SW480 (cell line): ENCODE data around the gene CGB7.
A peak's percentile ranks its signal among the peaks of the same experiment; 100 is the strongest.
"Not testable (repeated sequence)": the region's sequence is repeated elsewhere in the genome, so short reads cannot be mapped to it uniquely, and the experiment has no call there.

Source experiments
- DNase-seq: peaks from one replicate; pipeline ENCODE4 v3.0.0-alpha.2; 2016; ENCODE audit warnings: low spot score

The CGB7 gene

GRCh38 chr19:49073514-49074378 lies 16.2 kb upstream of the CGB7 start:
- peak; percentile 76 for DNase-seq

- DNase-seq: no peak
Measured at GRCh38 chr19:49071860-49072547, 14.5 kb upstream of the CGB7 start.

GRCh38 chr19:49070416-49070815 lies 12.9 kb upstream of the CGB7 start:
- DNase-seq: no peak

DNA sequence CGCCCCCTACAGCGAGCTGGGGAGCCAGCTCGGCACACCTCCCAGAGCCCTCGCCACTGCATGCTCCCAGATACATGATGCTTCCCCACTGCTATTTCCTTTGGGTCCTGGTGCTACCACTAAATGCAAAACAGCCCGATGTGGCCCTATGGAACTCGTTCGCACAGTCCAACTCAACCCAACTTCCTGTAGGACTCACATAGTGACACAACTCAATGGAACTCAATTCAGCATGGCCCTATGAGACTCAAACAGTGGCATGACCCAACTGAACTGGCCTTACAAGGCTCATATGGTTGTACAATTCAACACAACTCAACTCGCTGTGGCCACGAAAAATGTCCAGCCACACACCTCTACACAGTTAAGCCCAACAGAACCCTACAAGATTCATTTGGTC lies 11.5 kb upstream of the CGB7 start:
- DNase-seq: no peak

DNA sequence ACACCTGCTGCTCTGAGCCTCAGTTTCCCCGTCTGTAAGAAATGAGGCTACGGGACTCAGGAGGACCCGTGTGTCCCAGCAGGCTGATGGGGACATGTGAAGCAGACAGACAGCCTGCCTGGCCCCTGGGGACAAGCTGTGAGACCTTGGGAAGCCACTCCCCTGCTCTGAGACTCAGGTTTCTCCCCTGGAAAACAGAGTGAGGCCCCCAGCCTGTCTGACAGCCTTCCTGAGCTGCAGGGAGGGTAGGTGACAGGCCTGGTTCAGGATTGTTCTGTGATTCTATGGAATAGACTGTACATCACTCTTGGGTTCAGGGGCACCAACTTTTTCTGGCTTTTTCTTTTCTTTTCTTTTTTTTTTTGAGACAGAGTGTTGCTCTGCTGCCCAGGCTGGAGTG lies 10.0 kb upstream of the CGB7 start:
- no peak for DNase-seq

DNA sequence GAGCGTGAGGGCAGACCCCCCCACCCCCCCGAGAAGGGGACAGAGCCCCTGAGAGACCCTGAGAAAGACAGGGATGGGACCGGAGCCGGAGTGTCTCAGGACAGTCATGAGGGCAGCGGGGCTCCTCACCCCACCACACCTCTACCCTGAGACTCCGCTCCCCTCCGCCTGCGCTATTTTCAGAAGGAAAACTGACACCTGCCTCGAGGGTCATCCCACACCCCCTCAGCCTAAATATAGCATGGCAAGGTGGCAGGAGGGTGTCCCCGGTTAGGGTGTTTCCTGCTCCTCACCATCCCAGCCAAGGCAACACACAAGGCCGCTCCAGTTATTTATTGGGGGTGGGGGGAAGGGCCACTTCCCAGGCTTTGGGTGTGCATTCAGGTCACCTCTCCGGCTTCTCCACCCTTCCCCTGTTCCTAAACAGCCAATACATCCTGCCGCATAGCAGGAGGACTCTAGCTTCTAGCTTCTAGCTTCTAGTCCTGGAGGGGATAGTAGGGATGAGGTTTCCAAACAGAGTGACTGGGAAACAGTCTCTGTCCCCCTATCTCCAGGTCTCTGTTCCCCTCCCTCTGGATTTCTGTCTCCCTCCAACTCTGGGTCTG lies 8.5 kb upstream of the CGB7 start:
- DNase-seq: no peak

DNA sequence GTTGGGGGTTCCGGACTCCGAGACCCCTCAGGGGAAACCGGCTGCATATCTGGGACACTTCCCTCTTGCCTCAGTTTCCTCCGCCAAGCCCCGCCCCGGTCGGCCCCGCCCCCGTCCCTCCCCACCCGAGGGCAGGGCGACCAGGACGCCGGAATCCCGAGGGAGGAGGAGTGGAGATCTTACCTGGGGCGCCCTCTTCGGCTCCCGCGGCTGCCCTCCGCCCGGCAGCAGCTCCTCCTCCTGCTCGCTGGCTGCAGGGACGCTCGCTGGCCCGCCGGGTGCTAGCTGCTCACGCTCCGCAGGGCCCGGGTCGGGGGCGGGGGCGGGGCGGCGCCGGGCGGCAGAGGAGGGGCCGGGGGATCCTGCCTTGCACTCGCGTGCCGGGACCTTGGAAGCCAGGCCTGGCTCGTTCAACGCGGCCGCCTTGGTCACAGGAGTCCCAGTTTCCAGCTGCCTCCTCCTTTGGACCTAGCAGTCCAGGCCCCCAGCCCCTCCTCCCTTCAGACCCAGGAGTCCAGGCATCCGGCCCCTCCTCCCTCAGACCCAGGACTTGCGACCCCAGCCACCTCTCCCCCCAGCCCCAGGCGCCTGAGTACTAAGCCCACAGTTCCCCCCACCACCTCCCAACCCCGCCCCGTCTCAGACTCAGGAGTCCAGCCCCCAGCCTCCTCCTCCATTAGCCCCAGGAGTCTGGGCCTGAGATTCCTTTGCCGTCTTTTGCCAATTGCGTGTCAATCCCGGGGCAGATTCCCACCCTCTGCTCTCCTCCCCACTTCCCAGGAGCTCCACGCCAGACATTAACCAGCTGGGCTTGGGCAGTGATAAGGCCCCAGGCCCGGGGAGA lies 7.4 kb upstream of the CGB7 start, which contains the start of gene NTF4:
NTF4 (minus strand) TSS at position 51 of the 844 bp plus-strand sequence. CDS start 2,821 bp downstream, outside the sequence.
- peak; percentile 47 for DNase-seq

DNA sequence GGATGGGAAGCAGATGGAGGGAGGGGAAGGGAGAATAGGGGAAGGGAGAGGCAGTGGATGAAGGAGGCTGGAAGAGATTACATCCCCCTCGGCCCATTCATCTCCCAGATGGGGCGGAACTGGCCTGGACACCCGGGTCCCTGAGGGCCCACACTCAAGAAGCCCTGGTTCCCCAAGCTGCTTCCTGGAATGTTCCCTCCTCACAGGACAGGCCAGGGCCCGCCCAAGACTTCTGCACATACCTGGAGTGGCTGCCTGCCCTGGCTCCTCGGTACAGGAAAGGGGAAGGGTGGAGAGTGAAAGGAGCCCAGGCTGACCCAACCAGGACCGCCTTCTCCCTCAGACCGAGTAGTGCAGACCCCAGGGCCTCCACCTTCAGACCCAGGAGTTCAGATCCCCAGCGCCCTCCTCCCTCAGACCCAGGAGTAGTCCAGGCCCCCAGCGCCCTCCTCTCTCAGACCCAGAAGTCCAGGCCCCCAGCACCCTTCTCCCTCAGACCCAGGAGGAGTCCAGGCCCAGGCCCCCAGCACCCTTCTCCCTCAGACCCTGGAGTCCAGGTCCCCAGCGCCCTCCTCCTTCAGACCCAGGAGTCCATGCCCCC lies 6.6 kb upstream of the CGB7 start:
- no peak for DNase-seq

- no peak for DNase-seq
Measured at GRCh38 chr19:49061445-49061844, 3.9 kb upstream of the CGB7 start.

DNA sequence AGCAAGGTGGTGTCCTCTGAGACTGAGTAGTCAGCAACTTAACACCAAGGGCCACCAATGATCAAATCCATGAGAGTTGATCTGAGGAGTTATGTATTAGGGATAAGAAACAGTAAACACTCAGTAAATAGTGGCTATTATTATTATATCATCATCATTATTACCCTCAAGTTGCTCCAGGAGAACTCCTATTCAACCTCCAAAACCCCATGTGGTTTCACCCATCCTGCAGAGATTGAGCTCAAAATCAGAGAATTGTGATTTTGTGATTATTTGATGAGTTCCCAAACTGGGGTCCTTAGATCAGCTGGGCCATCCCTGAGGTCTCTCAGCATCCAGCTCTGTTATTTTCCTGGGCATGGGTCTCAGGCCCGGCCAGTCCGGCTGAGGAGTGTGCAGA lies 3.5 kb upstream of the CGB7 start:
- no peak for DNase-seq

- DNase-seq: no peak
Measured at GRCh38 chr19:49059053-49059452, 1.5 kb upstream of the CGB7 start.

GRCh38 chr19:49058562-49058961 lies 1.0 kb upstream of the CGB7 start:
- no peak for DNase-seq

DNA sequence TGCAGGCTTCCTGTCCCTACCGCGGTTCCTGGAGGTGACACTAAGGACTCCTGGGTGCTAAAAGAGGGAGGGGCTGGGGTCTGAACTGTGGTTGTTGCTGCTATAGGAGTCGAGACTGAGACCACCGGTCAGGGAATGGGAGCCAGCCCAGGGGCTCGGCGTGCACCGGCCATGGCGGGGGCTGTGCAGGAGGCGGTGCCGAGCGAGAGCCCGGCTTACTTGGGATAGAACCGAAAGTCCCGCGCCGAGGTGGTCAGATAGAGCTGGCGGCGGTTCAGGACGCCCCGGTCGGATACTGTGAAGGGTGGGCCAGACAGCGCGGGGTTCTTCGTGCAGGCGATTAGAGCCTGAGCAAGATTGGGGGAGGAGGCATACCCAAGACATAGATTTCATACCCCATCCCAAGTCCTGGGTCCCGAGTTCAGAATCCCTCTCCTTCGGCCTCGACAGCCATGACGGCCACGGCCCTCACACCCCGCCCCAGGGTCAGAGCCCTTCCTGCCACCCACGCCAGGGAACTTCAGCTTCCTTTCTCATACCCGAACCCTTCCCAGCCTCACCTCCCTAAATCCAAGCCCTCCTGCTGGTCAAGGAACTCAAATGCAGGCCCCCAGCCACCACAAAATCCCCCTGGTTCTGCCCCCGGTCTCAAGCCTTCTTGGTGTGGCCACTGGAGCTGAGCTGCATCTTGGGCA lies 500 bp downstream of the CGB7 start:
- DNase-seq: not testable (repeated sequence)

- DNase-seq: peak; percentile 66
Measured at GRCh38 chr19:49056101-49056901, 1.2 kb downstream of the CGB7 start.

GRCh38 chr19:49050376-49051033 lies 7.0 kb downstream of the CGB7 start:
- peak; percentile 87 for DNase-seq

GRCh38 chr19:49049834-49050233 lies 7.7 kb downstream of the CGB7 start:
- DNase-seq: not testable (repeated sequence)

DNA sequence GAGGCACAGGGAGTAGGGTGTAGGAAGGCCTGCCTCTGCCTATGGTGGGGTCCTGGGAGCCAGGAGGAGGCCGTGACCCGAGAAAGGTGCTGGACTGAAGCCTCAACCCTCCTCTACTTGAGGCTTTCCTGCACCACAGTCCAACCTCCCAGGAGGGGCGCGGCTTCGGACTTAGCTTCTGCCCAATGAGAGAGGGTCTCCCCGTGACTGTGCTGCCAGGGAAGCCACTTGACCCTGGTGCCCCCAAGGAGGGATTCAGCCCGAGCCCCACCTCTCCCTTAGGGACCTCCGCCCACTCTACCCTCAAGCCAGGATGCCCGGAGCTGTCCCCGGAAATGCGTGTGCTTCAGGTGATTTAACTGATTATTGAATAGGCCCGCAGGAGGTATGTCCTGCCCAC lies 8.5 kb downstream of the CGB7 start, which contains the start of gene CGB8:
CGB8 (minus strand) TSS at position 101 of the 400 bp plus-strand sequence. CDS start 372 bp downstream, outside the sequence.
- DNase-seq: not testable (repeated sequence)

DNA sequence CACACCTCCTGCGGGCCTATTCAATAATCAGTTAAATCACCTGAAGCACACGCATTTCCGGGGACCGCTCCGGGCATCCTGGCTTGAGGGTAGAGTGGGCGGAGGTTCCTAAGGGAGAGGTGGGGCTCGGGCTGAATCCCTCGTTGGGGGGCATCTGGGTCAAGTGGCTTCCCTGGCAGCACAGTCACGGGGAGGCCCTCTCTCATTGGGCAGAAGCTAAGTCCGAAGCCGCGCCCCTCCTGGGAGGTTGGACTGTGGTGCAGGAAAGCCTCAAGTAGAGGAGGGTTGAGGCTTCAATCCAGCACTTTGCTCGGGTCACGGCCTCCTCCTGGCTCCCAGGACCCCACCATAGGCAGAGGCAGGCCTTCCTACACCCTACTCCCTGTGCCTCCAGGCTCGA lies 14.0 kb downstream of the CGB7 start, which contains the start of gene CGB5:
CGB5 (plus strand) TSS at position 301 of the 400 bp plus-strand sequence. CDS start 362 bp downstream, outside the sequence.
- not testable (repeated sequence) for DNase-seq

GRCh38 chr19:49042666-49043065 lies 14.9 kb downstream of the CGB7 start:
- not testable (repeated sequence) for DNase-seq
